Measurements from ENCODE around the gene CDK3.

The CDK3 gene

DNA sequence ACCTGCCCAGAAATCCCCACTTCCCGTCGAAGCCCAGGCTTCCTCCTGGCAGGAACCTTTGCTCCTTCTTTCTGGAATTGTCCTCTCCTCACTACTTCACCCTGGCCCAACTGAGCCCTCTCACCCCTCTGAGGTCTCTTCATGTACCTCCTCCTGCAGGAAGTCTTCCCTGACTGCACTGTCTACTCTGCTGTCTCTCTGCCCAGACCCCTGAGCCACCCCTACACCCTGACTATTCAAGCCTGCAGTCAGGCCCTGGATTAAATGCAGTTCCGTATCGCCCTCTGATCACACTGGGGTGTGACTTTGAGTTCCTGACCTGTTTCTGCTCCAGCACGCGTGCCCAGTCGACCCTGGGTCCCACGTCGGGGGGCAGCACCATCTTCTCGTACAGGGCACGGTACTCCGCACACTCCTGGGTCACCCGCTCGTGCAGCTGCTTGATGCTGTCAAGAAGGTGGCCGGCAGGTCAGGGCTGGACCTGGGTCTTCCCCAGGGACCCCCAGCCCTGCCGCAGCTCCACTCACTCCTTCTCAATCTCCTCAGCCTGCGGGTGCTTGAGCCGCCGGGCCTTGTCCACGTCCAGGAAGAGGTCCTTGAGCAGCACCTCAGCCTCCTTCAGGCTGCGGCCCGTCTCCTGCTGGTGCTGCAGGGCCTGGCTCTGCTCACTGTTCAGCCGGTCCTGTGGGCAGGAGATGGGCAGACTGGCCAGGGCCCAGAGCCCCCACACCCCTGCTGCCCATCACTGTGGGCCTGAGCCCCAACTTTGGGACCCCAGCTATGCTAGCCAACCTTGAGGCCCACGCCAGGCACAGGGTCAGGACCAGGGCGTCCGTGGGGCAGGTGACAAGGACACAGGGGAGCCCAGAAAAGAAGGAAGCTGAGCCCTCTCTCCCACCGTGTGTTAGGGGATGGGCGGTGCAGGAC lies 22.6 kb downstream of the CDK3 start:
- DNase-seq (ENCODE audit: insufficient read length, low spot score) (no peak), FAIRE-seq (no peak)
- TF ChIP-seq POLR2A (IDR thresholded peaks at IDR 0.05; ENCODE audit: low read depth, low read length) (no peak), PAX5 (IDR thresholded peaks at IDR 0.05; ENCODE audit: insufficient read depth, low read length, severe bottlenecking) (no peak), POU2F2 (IDR thresholded peaks at IDR 0.05; ENCODE audit: low read depth, low read length) (no peak), TAF1 (IDR thresholded peaks at IDR 0.05; ENCODE audit: low read depth, low read length) (no peak), POLR2AphosphoS5 (IDR thresholded peaks at IDR 0.05; ENCODE audit: low read depth, low read length) (no peak), SPI1 (IDR thresholded peaks at IDR 0.05; ENCODE audit: low read depth, low read length) (no peak)

DNA sequence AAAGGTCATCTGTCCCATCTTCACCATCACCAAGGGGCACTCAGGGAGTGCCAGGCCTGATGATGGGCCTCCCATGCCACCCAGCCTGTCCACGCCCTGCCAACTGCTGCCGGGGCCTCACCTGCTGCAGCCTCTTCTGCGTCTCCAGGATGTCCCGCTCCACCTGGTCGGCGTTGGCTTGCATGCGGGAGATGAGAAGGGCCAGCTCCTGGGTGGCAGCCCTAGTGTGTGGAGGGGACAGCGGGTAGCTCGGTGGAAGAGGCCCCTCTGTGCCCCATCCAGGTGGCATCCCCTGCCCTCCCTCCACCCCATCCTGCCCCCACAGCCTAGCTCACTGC lies 23.2 kb downstream of the CDK3 start:
- TF ChIP-seq SPI1 (IDR thresholded peaks at IDR 0.05; ENCODE audit: low read depth, low read length) (no peak), TAF1 (IDR thresholded peaks at IDR 0.05; ENCODE audit: low read depth, low read length) (no peak), PAX5 (IDR thresholded peaks at IDR 0.05; ENCODE audit: insufficient read depth, low read length, severe bottlenecking) (no peak), POLR2A (IDR thresholded peaks at IDR 0.05; ENCODE audit: low read depth, low read length) (no peak), POU2F2 (IDR thresholded peaks at IDR 0.05; ENCODE audit: low read depth, low read length) (no peak), POLR2AphosphoS5 (IDR thresholded peaks at IDR 0.05; ENCODE audit: low read depth, low read length) (no peak)
- DNase-seq (ENCODE audit: insufficient read length, low spot score), result no peak
- no peak for FAIRE-seq

DNA sequence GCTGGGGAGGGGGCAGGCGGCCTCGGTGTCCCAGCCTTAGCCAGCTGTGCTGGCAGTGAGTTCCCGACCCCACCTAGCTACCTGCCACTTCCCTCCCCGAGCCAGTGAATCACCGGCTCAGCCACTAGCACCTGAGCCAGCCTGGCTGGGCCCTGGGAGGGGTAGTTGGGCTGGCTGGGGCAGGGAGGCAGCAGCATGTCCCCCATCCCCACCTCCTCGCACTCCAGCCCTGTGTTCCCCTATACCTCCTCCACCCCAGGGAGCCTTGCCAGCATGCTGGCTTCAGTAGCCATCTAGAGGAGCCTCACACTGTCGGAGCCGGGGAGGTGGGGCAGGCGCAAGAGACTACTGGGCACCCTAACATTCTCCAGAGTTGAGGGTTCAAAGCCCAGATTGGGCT lies 23.7 kb downstream of the CDK3 start:
- DNase-seq (ENCODE audit: insufficient read length, low spot score) (no peak), FAIRE-seq (no peak)
- TF ChIP-seq POU2F2 (IDR thresholded peaks at IDR 0.05; ENCODE audit: low read depth, low read length) (no peak), SPI1 (IDR thresholded peaks at IDR 0.05; ENCODE audit: low read depth, low read length) (no peak), POLR2A (IDR thresholded peaks at IDR 0.05; ENCODE audit: low read depth, low read length) (no peak), PAX5 (IDR thresholded peaks at IDR 0.05; ENCODE audit: insufficient read depth, low read length, severe bottlenecking) (no peak), POLR2AphosphoS5 (IDR thresholded peaks at IDR 0.05; ENCODE audit: low read depth, low read length) (no peak), TAF1 (IDR thresholded peaks at IDR 0.05; ENCODE audit: low read depth, low read length) (no peak)

DNA sequence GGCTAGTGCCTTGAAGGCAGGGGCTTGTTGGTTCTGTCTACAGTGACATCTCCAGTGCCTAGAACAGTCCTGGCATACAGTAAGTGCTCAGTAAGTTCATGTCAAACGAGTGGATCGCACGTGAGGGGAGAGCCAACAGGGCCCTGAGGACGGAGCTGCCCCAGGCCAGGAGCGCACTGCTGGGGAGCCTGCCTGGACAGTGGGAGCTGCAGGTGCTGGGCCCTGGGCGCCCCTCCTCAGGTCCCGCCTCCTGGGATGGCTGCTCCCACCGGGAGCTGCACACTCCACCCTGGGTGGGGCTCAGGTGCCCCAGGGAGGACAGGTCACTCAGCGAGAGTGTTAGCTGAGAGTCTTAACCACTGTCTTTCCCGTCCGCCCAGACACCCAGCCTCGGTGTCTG lies 24.6 kb downstream of the CDK3 start:
- TF ChIP-seq PAX5 (IDR thresholded peaks at IDR 0.05; ENCODE audit: insufficient read depth, low read length, severe bottlenecking) (no peak), POLR2AphosphoS5 (IDR thresholded peaks at IDR 0.05; ENCODE audit: low read depth, low read length) (no peak), TAF1 (IDR thresholded peaks at IDR 0.05; ENCODE audit: low read depth, low read length) (no peak), POLR2A (IDR thresholded peaks at IDR 0.05; ENCODE audit: low read depth, low read length) (no peak)
- no peak for FAIRE-seq
- DNase-seq (ENCODE audit: insufficient read length, low spot score), result no peak

DNA sequence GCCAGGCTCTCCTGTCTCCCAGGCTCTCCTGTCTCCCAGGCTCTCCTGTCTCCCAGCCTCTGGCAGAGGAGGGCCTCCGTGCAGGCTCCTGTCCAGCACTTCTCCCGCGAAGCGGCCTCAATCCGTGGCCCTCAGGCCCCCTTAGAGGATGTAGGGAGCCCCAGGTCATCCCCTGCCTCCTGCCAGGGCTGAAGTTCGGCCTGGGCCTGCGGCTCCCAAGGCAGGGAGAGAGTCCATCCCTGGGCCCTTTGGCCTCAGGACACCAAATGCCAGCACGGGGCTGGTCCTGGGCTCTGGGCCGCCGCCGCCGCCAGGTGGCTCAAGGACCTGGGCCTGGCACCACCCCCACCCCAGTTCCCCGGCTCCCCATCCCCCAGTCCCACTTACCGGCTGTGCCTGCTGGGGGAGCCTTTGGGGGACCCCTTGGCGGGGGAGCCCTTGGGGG lies 26.1 kb downstream of the CDK3 start:
- DNase-seq (ENCODE audit: insufficient read length, low spot score) (no peak), FAIRE-seq (no peak)
- TF ChIP-seq POU2F2 (IDR thresholded peaks at IDR 0.05; ENCODE audit: low read depth, low read length) (no peak), POLR2A (IDR thresholded peaks at IDR 0.05; ENCODE audit: low read depth, low read length) (no peak), POLR2AphosphoS5 (IDR thresholded peaks at IDR 0.05; ENCODE audit: low read depth, low read length) (no peak), SPI1 (IDR thresholded peaks at IDR 0.05; ENCODE audit: low read depth, low read length) (no peak), PAX5 (IDR thresholded peaks at IDR 0.05; ENCODE audit: insufficient read depth, low read length, severe bottlenecking) (no peak), TAF1 (IDR thresholded peaks at IDR 0.05; ENCODE audit: low read depth, low read length) (no peak)

DNA sequence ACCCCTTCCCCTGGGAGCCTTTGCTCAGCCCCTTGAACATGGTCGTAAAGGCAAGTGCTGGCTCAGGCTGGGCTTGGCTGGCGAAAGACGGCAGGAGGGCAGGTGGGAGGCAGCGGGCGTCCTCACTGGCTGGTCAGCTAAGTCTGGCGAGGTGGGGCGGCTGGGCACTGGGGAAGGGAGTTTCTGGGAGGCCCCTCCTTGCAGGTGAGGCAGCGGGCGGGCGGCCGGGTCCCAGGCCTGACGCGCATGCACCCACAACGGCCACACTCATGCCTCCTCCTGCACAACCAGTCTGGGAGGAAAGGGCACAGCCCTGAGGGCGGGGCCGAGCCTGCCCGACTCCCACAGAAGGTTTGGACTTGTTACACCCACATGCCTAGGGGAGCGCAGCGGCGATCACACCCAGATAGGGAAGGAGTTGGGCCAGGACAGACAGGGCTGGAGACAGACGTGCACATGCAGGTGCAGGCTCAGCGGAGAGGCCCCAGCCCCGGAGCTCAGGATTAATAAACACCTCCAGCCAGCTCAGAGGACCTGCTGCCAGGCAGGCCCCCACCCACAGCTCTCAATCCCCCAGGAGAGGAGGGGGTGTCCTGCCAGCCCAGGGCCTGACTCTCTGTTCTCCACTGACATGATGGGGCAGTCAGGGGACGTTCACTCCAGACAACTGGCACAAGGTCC lies 26.6 kb downstream of the CDK3 start, which contains the start of gene EVPL:
TSS of gene EVPL (minus strand) at position 148 of the 681 bp plus-strand sequence. CDS start at position 40, 108 bp downstream.
- FAIRE-seq, result no peak
- no peak for DNase-seq (ENCODE audit: insufficient read length, low spot score)
- no peak for TF ChIP-seq PAX5 (IDR thresholded peaks at IDR 0.05; ENCODE audit: insufficient read depth, low read length, severe bottlenecking)
- no peak for TF ChIP-seq SPI1 (IDR thresholded peaks at IDR 0.05; ENCODE audit: low read depth, low read length)
- TF ChIP-seq TAF1 (IDR thresholded peaks at IDR 0.05; ENCODE audit: low read depth, low read length), result no peak
- TF ChIP-seq POLR2A (IDR thresholded peaks at IDR 0.05; ENCODE audit: low read depth, low read length), result no peak
- no peak for TF ChIP-seq POU2F2 (IDR thresholded peaks at IDR 0.05; ENCODE audit: low read depth, low read length)

DNA sequence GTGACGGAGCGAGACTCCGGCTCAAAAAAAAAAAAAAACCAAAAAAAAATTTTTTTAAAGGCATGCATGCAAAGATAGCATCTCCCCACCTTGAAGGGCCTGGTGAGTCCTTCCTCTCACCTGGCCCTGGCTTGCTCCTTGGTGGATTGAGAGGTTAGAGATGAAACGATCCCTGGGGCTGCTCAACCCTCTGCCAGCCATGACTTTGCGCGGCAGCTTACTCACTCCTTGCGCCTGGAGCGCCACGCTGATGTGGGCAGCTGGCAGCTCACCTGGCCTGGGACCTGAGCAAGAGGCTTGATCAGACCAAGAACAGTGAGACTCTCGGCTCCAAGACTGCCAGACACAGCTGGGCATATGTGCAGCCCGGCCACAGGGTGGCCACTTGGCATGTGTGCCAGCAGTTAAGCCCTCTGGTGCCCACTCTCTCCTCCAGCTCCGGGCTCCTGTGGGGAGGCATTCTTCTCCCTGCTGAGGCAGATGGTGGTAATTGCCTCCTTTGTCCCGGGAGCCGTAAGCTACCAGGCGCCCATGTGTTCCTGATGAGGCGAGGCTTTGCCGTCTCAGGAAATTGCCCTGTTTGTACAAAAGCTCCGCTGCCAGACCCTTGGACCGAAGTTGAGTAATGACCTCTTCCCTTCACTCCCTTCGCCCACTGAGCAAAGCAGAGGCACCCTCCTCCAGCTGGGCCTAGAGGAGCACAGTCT lies 31.6 kb downstream of the CDK3 start:
- no peak for FAIRE-seq

DNA sequence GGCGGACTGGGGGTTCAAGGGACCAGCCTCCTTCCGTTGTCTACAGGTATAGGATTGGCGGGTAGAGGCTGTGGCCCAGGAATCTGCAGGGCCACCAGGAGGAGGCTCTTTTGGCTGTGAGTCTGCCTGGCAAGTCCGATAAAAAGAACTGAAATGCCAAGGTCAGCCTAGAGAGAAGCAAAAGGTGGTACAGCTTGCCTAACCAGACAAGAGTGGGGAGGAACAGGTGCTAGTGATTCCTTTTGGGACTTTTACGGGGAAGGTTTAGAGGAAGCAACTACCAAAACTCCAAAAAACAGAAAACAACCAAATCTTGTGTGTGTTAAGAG lies 32.1 kb downstream of the CDK3 start:
- DNase-seq (ENCODE audit: insufficient read length, low spot score) (no peak), FAIRE-seq (no peak)
- TF ChIP-seq POLR2A (IDR thresholded peaks at IDR 0.05; ENCODE audit: low read depth, low read length), result no peak
- no peak for TF ChIP-seq POU2F2 (IDR thresholded peaks at IDR 0.05; ENCODE audit: low read depth, low read length)
- TF ChIP-seq POLR2AphosphoS5 (IDR thresholded peaks at IDR 0.05; ENCODE audit: low read depth, low read length), result no peak
- no peak for TF ChIP-seq PAX5 (IDR thresholded peaks at IDR 0.05; ENCODE audit: insufficient read depth, low read length, severe bottlenecking)
- no peak for TF ChIP-seq TAF1 (IDR thresholded peaks at IDR 0.05; ENCODE audit: low read depth, low read length)
- TF ChIP-seq SPI1 (IDR thresholded peaks at IDR 0.05; ENCODE audit: low read depth, low read length), result no peak

More for the DNA sequence above, 31.6 kb downstream of the CDK3 start:
- no peak for TF ChIP-seq POLR2AphosphoS5 (IDR thresholded peaks at IDR 0.05; ENCODE audit: low read depth, low read length)
- no peak for TF ChIP-seq POLR2A (IDR thresholded peaks at IDR 0.05; ENCODE audit: low read depth, low read length)
- no peak for TF ChIP-seq SPI1 (IDR thresholded peaks at IDR 0.05; ENCODE audit: low read depth, low read length)
- no peak for TF ChIP-seq PAX5 (IDR thresholded peaks at IDR 0.05; ENCODE audit: insufficient read depth, low read length, severe bottlenecking)
- TF ChIP-seq POU2F2 (IDR thresholded peaks at IDR 0.05; ENCODE audit: low read depth, low read length), result no peak
- TF ChIP-seq TAF1 (IDR thresholded peaks at IDR 0.05; ENCODE audit: low read depth, low read length), result no peak
- no peak for DNase-seq (ENCODE audit: insufficient read length, low spot score)

DNA sequence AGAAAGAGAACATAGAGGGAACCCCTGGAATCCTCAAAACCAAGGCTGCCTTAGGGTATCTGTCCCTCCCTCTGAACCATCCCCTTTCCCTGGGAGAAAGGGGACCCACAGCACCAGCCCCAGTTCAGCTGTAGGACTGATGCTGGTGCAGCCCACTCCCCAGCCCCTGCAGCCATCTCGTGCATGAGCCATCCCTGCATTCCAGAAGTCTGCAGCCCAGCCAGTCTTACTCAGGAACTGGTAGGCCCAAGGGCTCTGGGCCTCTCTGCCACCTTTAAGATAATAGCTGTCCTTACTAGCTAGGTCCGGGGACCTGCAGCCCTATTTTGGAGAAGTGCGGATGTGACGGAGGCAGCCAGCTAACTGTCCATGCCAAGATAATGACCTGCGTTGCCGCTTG lies 32.5 kb downstream of the CDK3 start:
- no peak for DNase-seq (ENCODE audit: insufficient read length, low spot score)
- no peak for FAIRE-seq
- TF ChIP-seq SPI1 (IDR thresholded peaks at IDR 0.05; ENCODE audit: low read depth, low read length) (no peak), PAX5 (IDR thresholded peaks at IDR 0.05; ENCODE audit: insufficient read depth, low read length, severe bottlenecking) (no peak), POLR2A (IDR thresholded peaks at IDR 0.05; ENCODE audit: low read depth, low read length) (no peak), POU2F2 (IDR thresholded peaks at IDR 0.05; ENCODE audit: low read depth, low read length) (no peak), TAF1 (IDR thresholded peaks at IDR 0.05; ENCODE audit: low read depth, low read length) (no peak), POLR2AphosphoS5 (IDR thresholded peaks at IDR 0.05; ENCODE audit: low read depth, low read length) (no peak)
